Keratinocyte (primary cell): ENCODE measurements around the gene RNPEPL1. TPM values are rescaled to one million over a fixed set of nuclear protein-coding genes. Genes with fewer than 3 reads are reported as not detected.
A peak's percentile ranks its signal among the peaks of the same experiment; 100 is the strongest.

Experiments used
- DNase-seq: peaks from one replicate; pipeline ENCODE4 v3.0.0-alpha.2; 2011; ENCODE audit warnings: low read depth, missing footprints, low spot score
- FAIRE-seq: peaks from 2 replicates; lab custom pipeline; 2011; peaks lifted over from hg19 to GRCh38; lab: Jason Lieb, UNC
- H2AFZ ChIP-seq: 2 replicates; pipeline ENCODE4 v1.6.0; 2012; ENCODE audit warnings: low read length, control low read depth, inconsistent platforms; ENCODE audit not compliant: control insufficient read depth
- H3K27ac ChIP-seq: 2 replicates; pipeline ENCODE4 v1.5.1; 2011; ENCODE audit warnings: low read length; ENCODE audit not compliant: control insufficient read depth, insufficient read depth
- H3K27me3 ChIP-seq: 3 replicates; pipeline ENCODE4 v1.6.0; 2011; ENCODE audit warnings: low read length; ENCODE audit not compliant: control insufficient read depth, insufficient read depth; ENCODE audit errors: extremely low read depth
- H3K36me3 ChIP-seq, 2 experiments: 2 replicates in 1 of 2; 3 replicates in 1 of 2; pipeline ENCODE4 v1.5.1; 2011; ENCODE audit warnings: low read length in 2 of 2, mild to moderate bottlenecking in 1 of 2; ENCODE audit not compliant: control insufficient read depth in 2 of 2, insufficient read depth in 2 of 2; ENCODE audit errors: extremely low read depth in 1 of 2
- H3K4me1 ChIP-seq: 3 replicates; pipeline ENCODE4 v1.5.1; 2011; ENCODE audit warnings: low read length; ENCODE audit not compliant: control insufficient read depth, insufficient read depth; ENCODE audit errors: extremely low read depth
- H3K4me2 ChIP-seq: 3 replicates; pipeline ENCODE4 v1.6.0; 2011; ENCODE audit warnings: low read depth, low read length; ENCODE audit not compliant: control insufficient read depth, insufficient read depth; ENCODE audit errors: extremely low read depth
- H3K4me3 ChIP-seq, 3 experiments: fragments of 200-600 bp in 1 of 3; sonication (generic) in 1 of 3; 2 replicates in 2 of 3; 3 replicates in 1 of 3; pipeline ENCODE4 v1.5.1; 2011 to 2016; ENCODE audit warnings: low read length in 3 of 3, mild to moderate bottlenecking in 3 of 3, control low read depth in 2 of 3, inconsistent platforms in 1 of 3, low read depth in 1 of 3, mixed read lengths in 1 of 3, mixed run types in 1 of 3, moderate library complexity in 1 of 3; ENCODE audit not compliant: control insufficient read depth in 2 of 3, insufficient read depth in 2 of 3; ENCODE audit errors: extremely low read depth in 1 of 3
- H3K79me2 ChIP-seq: 2 replicates; pipeline ENCODE4 v1.6.0; 2012; ENCODE audit warnings: low read length; ENCODE audit not compliant: control insufficient read depth, insufficient read depth
- H3K9ac ChIP-seq: 3 replicates; pipeline ENCODE4 v1.6.0; 2011; ENCODE audit warnings: low read length; ENCODE audit not compliant: control insufficient read depth, insufficient read depth; ENCODE audit errors: extremely low read depth
- H3K9me1 ChIP-seq: 3 replicates; pipeline ENCODE4 v1.6.0; 2011; ENCODE audit warnings: low read length; ENCODE audit not compliant: control insufficient read depth, insufficient read depth; ENCODE audit errors: extremely low read depth
- H3K9me3 ChIP-seq: 2 replicates; pipeline ENCODE4 v1.5.1; 2012; ENCODE audit warnings: low read depth, low read length; ENCODE audit not compliant: control insufficient read depth
- H4K20me1 ChIP-seq: 3 replicates; pipeline ENCODE4 v1.6.0; 2011; ENCODE audit warnings: low read length; ENCODE audit not compliant: control insufficient read depth, insufficient read depth; ENCODE audit errors: extremely low read depth
- CTCF ChIP-seq, 3 experiments: IDR thresholded peaks in 1 of 3; conservative IDR thresholded peaks in 1 of 3; optimal IDR thresholded peaks in 1 of 3; 2 replicates in 2 of 3; 3 replicates in 1 of 3; pipeline versions ENCODE3 to v1.5.1; 2011; ENCODE audit warnings: low read length in 3 of 3, mild to moderate bottlenecking in 3 of 3, moderate library complexity in 2 of 3, control low read depth in 1 of 3, inconsistent platforms in 1 of 3; ENCODE audit not compliant: insufficient read depth in 2 of 3; ENCODE audit errors: extremely low read depth in 1 of 3
- EZH2 ChIP-seq: IDR thresholded peaks from one replicate; pipeline ENCODE4 v1.6.1; 2012; ENCODE audit warnings: inconsistent platforms, mild to moderate bottlenecking, low read length, moderate library complexity
- dilution Hi-C: fragments of 300-500 bp; cut with MboI; formaldehyde crosslinking; loops from one replicate; pipeline ENCODE4 v1.7.0; 2020; ENCODE audit warnings: low sequenced_read_pairs; ENCODE audit not compliant: extremely low pct_ligation_motif_present
- polyA minus RNA-seq, 3 experiments: library from RNA; depleted of rRNA, polyadenylated mRNA; stranded (reverse); fragments of >200 nt; gene quantifications; 1 replicate in 1 of 3; 2 replicates in 1 of 3; 3 replicates in 1 of 3; pipeline ENCODE4 v1.2.3, GENCODE V29; 2011
- polyA plus RNA-seq, 5 experiments: library from polyadenylated mRNA; depleted of rRNA in 3 of 5; stranded (reverse) in 3 of 5; stranded (forward) in 1 of 5; unstranded in 1 of 5; fragments of >200 nt; gene quantifications; 1 replicate in 1 of 5; 2 replicates in 3 of 5; 3 replicates in 1 of 5; pipeline versions ENCODE4 v1.2.1 to v1.2.3, GENCODE V29; 2011 to 2012; ENCODE audit warnings: missing spikeins in 2 of 5, low read depth in 1 of 5, low replicate concordance in 1 of 5

Gene RNPEPL1
- 3.7 to 10.1 TPM (median 6.5 TPM) in 3 replicates for polyA plus RNA-seq
- polyA plus RNA-seq (2011; ENCODE audit: low read depth): 16.5 TPM
- polyA plus RNA-seq (2011; cell fraction: cytosol; rRNA removed): 7.4 and 17.1 TPM in 2 replicates
- polyA plus RNA-seq (2011; cell fraction: nucleus; rRNA removed): 13.0 and 19.1 TPM in 2 replicates
- polyA plus RNA-seq (2012; ENCODE audit: low replicate concordance): 17.6 and 23.4 TPM in 2 replicates
- polyA minus RNA-seq: 8.4 to 59.2 TPM (median 10.9 TPM) in 3 replicates
- polyA minus RNA-seq (2011; cell fraction: cytosol; rRNA and poly(A)+ RNA removed): 44.5 TPM
- 13.1 and 14.1 TPM in 2 replicates for polyA minus RNA-seq (2011; cell fraction: nucleus; rRNA and poly(A)+ RNA removed)

GRCh38 chr2:240567872-240568677, at the start of gene RNPEPL1:
RNPEPL1 (plus strand) TSS chr2:240568484; CDS start chr2:240568587, 103 bp downstream.
- no peak for TF ChIP-seq EZH2
- no peak for TF ChIP-seq CTCF (optimal IDR thresholded peaks at IDR 0.05 in 1 of 3, IDR thresholded peaks at IDR 0.05 in 1 of 3, conservative IDR thresholded peaks at IDR 0.05 in 1 of 3; ENCODE audit: extremely low read depth in 1 of 3, insufficient read depth in 2 of 3, low read length in 3 of 3)
- H3K9me1 ChIP-seq: peaks cover 2% of the 10 kb centered on the region
- H3K36me3 ChIP-seq: no peaks in the 10 kb centered on the region
- no peaks in the 10 kb centered on the region for H3K9me3 ChIP-seq
- FAIRE-seq (no peak), DNase-seq (no peak)
- H3K9ac ChIP-seq: peak within 1 kb of the TSS; percentile 66
- H3K27ac ChIP-seq: peak within 1 kb of the TSS; percentile 56
- H3K27me3 ChIP-seq: no peaks in the 10 kb centered on the region
- H2AFZ ChIP-seq: peak within 1 kb of the TSS; percentile 54
- peak within 1 kb of the TSS; percentile 57 to 82 (median 71) for H3K4me3 ChIP-seq
- peaks cover 35% of the 10 kb centered on the region for H3K4me1 ChIP-seq
- H3K4me2 ChIP-seq: peak within 1 kb of the TSS; percentile 89
- dilution Hi-C loops: no loop called here
- no peaks in the 10 kb centered on the region for H3K79me2 ChIP-seq
- H4K20me1 ChIP-seq: peaks cover 5% of the 10 kb centered on the region

GRCh38 chr2:240518981-240519380, 49.3 kb upstream of the RNPEPL1 start:
- no peaks in the 10 kb centered on the region for H3K79me2 ChIP-seq
- no peak overlapping the region for H3K27ac ChIP-seq
- DNase-seq (no peak), FAIRE-seq (no peak)
- H3K4me3 ChIP-seq: no peak overlapping the region
- no peaks in the 10 kb centered on the region for H3K36me3 ChIP-seq
- no peaks in the 10 kb centered on the region for H3K9me1 ChIP-seq
- dilution Hi-C loops: no loop called here
- TF ChIP-seq CTCF (optimal IDR thresholded peaks at IDR 0.05 in 1 of 3, IDR thresholded peaks at IDR 0.05 in 1 of 3, conservative IDR thresholded peaks at IDR 0.05 in 1 of 3; ENCODE audit: extremely low read depth in 1 of 3, insufficient read depth in 2 of 3, low read length in 3 of 3) (no peak), EZH2 (no peak)
- no peaks in the 10 kb centered on the region for H4K20me1 ChIP-seq
- no peak overlapping the region for H2AFZ ChIP-seq
- H3K9ac ChIP-seq: no peak overlapping the region
- peaks cover 18% of the 10 kb centered on the region for H3K4me1 ChIP-seq
- H3K4me2 ChIP-seq: no peak overlapping the region
- peaks cover 14% of the 10 kb centered on the region for H3K27me3 ChIP-seq
- no peaks in the 10 kb centered on the region for H3K9me3 ChIP-seq
